Fibroblast of skin of right biceps (primary cell): ENCODE data around the gene GRM8.

Experiments
- DNase-seq: peaks from one replicate; pipeline ENCODE4 v3.0.0-alpha.2; 2013

Gene GRM8

GRCh38 chr7:127146746-127147536, 105.8 kb downstream of the GRM8 start:
- no peak for DNase-seq

GRCh38 chr7:127137146-127137545, 115.6 kb downstream of the GRM8 start:
- no peak for DNase-seq

DNA sequence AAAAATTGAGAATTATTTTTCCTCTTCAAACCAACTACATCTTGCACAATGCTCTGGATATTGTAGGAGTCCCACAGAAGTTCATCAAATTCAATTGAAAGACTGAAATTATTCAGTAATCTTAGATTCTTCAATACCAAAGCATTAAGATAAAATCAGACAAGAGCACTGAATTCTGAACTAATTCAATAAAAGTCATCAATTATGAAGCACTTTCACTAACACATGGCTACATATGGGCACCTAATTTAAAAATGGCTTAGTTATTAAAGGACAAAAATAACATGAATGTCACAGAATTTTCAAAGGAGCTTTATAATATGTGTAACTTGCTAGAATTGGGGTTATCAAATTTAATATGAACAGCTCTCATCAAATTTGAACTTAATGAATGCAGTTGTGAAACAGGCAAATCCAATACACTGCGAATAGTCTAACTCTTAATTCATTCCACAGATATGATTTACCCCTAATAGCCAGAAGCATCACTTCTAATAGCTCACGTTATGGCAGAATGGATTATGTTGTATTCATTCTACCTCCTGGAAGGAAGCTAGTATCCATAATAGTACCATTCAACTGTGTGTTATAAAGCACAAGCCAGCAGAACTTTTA, 116.8 kb downstream of the GRM8 start:
- no peak for DNase-seq

DNA sequence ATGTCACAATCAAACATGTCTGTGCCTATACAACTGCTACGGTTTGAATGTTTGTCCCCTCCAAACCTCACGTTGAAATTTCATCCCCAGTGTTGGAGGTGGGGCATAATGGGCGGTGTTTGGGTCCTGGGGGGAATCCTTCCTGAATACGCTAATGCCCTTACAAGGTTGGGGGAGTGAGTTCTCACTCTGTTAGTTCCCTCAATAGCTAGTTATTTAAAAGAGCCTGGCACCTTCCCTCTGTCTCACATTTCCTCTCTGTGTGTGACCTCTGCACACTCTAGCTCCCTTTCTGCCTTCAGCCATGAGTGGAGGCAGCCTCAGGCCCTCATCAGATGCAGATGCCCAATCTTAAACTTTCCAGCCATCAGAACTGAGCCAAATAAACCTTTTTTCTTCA, 129.5 kb downstream of the GRM8 start:
- DNase-seq, result no peak

DNA sequence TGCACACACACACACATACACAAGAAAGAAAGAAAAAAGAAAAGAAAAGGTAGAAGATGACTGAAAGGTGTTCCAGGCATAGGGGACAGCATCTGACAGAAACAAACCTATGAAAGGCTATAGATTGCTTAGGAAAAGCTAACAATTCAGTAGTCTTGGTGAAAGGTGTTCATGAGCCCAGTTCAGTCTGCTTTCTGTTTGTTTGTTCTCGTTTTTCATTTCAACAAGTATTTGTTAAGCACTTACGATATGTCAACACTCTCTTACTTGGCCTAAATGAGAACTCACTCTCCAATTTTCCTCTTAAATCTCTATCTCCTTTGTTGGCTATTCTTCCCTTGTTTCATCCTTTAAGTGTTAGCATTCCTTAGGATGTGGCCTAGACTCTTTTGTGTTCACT, 133.2 kb downstream of the GRM8 start:
- DNase-seq, result no peak

DNA sequence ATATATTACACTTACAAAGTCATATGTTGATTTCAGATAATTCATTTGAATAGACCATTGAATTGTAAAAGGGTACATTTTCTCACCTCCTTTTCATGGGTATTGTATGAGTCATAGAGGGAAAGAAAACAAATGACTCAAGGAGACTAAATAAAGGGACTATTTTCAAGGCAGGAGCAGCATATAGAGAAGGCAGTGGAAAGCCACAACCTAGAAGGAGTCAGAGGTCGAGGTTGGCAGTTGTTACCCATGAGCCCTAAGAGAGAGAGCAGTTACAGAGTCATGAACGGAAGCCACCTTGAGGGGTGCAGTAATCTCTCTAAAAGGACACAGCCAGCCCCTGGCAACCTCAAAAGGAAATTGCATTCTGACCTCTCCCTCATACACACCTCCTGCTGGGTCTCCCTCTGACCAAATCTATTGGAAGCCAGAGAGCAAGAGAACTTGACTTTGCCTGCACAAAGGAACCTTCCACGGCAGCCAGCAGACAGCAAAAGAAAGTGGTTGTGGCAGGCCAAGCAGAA, 137.9 kb downstream of the GRM8 start:
- no peak for DNase-seq

- DNase-seq, result peak; percentile 33
Observed at GRCh38 chr7:127107601-127108007, 145.1 kb downstream of the GRM8 start.

DNA sequence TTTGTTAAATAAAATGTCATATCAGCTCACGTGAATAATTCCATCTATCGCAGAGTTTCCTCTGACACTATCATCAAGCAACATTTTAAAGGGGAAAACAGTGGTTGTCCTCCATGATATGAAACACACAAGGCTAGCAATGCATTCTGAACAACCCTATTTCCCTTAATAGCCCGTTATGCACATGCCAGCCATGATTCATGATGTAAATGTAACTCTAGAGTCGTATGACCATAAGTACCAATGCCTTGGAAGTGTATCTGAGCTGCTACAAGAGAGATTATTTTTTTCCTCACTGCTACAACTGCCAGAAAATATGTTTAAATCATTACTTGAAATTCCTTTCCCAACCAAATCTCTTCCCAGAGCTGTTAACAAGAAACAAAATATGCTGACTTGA, 159.4 kb downstream of the GRM8 start:
- DNase-seq, result no peak

GRCh38 chr7:127091620-127092019, 161.1 kb downstream of the GRM8 start:
- DNase-seq, result no peak

DNA sequence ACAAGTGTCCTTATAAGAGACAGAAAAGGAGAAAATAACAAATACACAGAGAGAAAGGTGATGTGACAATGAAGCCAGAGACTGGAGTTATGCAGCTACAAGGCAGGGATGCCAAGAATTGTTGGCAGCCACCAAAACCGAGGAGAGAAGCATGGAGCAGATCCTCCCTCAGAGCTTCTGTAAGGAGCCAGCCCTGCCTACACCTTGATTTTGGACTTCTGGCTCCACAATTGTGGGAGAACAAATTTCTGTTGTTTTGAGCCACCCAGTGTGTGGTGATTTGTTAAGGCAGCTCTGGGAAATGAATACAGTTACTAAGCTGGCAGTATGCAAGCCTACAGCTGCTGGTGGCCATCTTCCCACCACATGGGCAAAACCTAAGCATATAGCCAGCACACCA, 163.6 kb downstream of the GRM8 start:
- DNase-seq, result no peak

DNA sequence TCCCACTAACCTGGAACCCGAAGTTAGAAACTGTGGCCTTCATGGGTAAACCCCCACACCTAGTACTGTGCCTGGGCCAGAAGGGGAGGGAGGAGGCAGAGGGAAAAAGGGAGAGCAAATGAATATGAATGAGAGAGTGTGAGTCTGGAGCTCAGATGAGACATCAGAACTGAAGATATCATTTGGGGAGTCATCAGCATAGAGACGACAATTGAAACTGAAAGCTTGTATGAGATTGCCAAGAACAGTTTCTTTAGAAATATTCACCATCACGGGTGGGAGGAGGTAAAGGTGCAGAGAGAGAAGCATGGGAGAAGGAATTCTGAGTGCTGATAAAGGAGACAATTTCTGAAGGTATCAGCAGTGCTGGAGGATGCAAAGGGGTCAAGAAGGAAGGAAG, 171.2 kb downstream of the GRM8 start:
- DNase-seq, result no peak

DNA sequence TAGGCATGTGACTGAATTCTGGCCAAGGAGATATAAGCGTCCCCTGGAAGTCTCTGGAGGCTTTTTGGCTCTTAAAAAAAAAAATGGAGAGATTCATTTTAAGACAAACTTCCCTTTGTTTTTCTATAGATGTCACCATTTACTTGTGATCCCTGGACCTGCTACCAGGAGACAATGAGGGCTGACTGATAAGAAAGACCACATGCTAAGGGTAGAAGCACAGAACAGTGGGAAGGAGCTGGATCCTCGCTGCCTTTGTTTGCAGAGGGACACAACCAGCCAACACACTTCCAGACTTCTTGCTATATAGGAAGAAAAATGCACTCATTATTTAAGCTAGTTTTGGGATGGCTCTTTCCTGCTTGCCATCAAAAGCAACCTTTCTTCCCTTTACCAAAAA, 172.2 kb downstream of the GRM8 start:
- DNase-seq, result no peak

DNA sequence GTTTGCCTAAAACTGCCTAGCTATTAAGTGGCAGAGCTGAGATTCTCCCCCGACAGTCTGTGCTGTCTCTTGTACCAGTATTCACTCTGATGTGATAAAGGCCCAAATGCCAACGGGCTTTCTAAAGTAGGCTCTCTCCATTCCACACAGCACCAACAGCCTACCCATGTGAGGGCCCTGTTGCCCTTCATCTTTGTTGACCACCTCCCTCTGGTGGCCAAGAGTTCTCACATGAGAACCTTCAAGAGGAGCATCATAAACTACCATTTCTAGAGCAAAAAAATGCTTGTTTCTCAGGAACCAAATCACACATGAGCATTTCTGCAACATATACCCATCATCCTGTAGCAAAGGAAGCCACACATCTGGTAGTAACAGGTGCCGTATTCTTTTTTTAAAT, 185.8 kb downstream of the GRM8 start:
- DNase-seq, result no peak

- DNase-seq, result no peak
Observed at GRCh38 chr7:127059475-127059874, 193.3 kb downstream of the GRM8 start.

DNA sequence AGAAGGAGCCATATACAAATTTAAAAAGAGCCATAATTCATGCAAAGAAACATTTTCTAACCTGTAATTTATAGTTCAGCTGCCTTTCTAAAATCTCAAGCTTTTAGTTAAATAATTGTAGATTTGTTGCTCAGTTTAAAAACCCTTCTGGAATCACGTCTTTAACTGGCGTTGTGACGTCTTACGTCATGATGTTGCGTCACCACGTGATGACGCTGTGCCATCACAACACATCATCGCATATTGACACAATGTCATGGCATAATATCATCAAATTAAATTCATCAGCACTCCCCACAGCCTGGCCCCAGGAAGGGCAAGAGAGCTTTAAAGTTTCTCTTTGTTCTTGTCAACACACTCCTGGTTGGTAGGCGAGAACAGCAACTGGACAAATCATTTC, 194.8 kb downstream of the GRM8 start:
- no peak for DNase-seq

DNA sequence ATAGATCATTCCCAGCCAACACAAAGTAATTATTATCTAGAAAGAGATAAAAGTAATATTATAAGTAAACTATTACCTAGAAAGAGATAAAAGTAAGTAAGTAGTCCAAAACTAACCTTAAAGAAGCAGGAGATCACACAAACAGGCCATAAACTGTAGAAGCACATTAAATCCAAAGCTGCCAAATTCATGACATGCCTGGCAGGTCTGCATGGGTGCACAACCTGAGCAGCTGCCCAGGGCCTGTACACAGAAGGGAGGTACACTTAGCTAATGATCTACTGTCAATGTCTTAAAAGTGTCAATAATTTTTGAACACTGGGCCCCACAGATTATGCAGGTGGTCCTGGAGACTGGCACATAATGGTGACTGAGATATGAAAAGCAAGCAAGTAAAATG, 196.5 kb downstream of the GRM8 start:
- no peak for DNase-seq

GRCh38 chr7:127047521-127047920, 205.2 kb downstream of the GRM8 start:
- no peak for DNase-seq

- no peak for DNase-seq
Observed at GRCh38 chr7:127041689-127042452, 210.9 kb downstream of the GRM8 start.

DNA sequence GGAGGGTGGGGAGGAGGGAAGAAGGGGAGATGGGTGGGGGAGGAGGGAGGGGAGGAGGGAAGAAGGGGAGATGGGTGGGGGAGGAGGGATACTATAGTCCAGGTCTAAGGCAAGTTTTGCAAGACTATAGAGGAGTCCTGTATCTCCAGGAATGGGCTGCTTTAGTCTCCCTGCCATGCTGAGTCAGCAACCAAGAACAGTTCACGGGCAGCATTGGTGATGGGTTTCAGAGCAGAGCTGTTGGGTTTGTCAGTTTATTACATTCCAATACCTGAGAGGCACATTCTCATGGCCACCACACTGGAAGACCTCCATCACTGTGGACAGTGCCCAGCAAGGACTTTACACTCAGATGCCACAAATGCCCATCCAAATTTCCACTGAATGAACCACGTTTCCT, 212.7 kb downstream of the GRM8 start:
- DNase-seq, result no peak

DNA sequence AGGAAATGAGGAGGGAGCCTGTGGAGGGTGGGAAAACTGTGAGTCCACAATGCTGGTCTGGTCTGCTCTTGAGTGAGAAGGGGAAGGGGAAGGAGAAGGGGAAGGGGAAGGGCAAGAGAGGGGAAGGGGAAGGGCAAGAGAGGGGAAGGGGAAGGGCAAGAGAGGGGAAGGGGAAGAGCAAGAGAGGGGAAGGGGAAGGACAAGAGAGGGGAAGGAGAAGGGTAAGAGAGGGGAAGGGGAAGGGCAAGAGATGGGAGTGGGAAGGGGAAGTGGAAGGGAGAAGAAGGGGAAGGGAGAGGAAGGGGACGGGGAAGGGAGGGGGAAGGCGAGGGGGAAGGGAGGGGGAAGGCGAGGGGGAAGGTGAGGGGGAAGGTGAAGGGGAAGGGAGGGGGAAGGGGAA, 213.2 kb downstream of the GRM8 start:
- no peak for DNase-seq

GRCh38 chr7:127035203-127035849, 217.4 kb downstream of the GRM8 start:
- DNase-seq, result no peak

DNA sequence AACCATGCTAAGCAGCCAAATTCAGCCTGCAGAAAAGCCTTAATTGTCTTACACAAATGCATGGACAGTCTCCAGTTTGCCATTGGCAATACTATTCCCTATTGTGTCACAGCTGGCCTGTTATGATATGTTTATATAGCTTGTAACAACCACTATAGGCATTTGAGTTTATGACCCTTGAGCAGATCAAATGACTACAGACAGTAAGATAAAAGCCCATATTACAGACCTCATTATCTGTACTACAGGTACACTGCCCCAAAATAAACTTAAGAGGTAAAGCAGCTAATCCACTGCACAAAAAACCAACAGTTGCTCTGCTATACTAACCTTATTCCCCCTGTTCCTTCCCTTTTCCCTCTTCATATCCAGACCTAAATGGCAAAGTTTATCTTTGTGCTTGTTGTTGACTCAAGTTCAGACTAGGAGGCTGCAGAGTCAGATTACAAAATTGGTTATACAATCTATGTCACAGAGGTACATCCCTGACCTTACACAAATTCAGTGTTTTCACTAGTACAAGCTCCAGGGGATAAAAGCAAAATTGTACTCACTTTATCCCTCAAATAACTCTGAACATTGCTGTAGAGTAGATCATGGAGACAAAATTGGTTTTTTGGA, 218.4 kb downstream of the GRM8 start:
- DNase-seq, result no peak

GRCh38 chr7:127029823-127030222, 222.9 kb downstream of the GRM8 start:
- no peak for DNase-seq
